Lung (tissue), 12 donors: ENCODE results near the gene TBC1D10A. TPM values are rescaled to one million over a fixed set of nuclear protein-coding genes. Genes with fewer than 3 reads are reported as not detected.
A peak's percentile ranks its signal among the peaks of the same experiment; 100 is the strongest.

Experiments used
- ATAC-seq: fragments of 200-7000 bp; cut with Tn5 transposase; one replicate; pipeline ENCODE4 v1.9.1; 2020; ENCODE audit warnings: moderate number of reproducible peaks; ENCODE audit not compliant: insufficient read depth, low FRiP score
- DNase-seq, 3 donors: peaks; one replicate each; pipeline ENCODE4 v3.0.0-alpha.2; 2013 to 2017
- H3K27ac ChIP-seq, 2 donors: one replicate each; pipeline ENCODE4 v1.5.1; 2013; ENCODE audit warnings: mild to moderate bottlenecking in 2 of 2, moderate library complexity in 2 of 2, control low read depth in 1 of 2, inconsistent platforms in 1 of 2, low read depth in 1 of 2, low read length in 1 of 2
- H3K27me3 ChIP-seq, 3 donors: one replicate each; pipeline ENCODE4 v1.5.1; 2013; ENCODE audit warnings: low read length in 2 of 3; ENCODE audit not compliant: control insufficient read depth in 3 of 3, insufficient read depth in 3 of 3
- H3K36me3 ChIP-seq, 4 donors: one replicate each; pipeline ENCODE4 v1.5.1; 2013; ENCODE audit warnings: low read length in 4 of 4, mild to moderate bottlenecking in 1 of 4, moderate library complexity in 1 of 4; ENCODE audit not compliant: control insufficient read depth in 4 of 4, insufficient read depth in 4 of 4
- H3K4me1 ChIP-seq, 5 donors: one replicate each; pipeline ENCODE4 v1.5.1; 2013; ENCODE audit warnings: low read length in 5 of 5, mild to moderate bottlenecking in 2 of 5, moderate library complexity in 1 of 5; ENCODE audit not compliant: control insufficient read depth in 5 of 5, insufficient read depth in 5 of 5
- H3K4me3 ChIP-seq: one replicate; pipeline ENCODE4 v1.5.1; 2013; ENCODE audit warnings: mild to moderate bottlenecking, control low read depth, moderate library complexity
- H3K9ac ChIP-seq, 2 donors: one replicate each; pipeline ENCODE4 v1.5.1; 2013; ENCODE audit warnings: low read length in 2 of 2, control low read depth in 1 of 2; ENCODE audit not compliant: insufficient read depth in 1 of 2
- H3K9me3 ChIP-seq, 4 donors: one replicate each; pipeline ENCODE4 v1.5.1; 2013; ENCODE audit warnings: low read length in 3 of 4, mild to moderate bottlenecking in 1 of 4, moderate library complexity in 1 of 4; ENCODE audit not compliant: control insufficient read depth in 4 of 4, insufficient read depth in 3 of 4
- CTCF ChIP-seq: IDR thresholded peaks from 2 replicates; pipeline ENCODE4 v1.5.1; 2012; ENCODE audit warnings: mild to moderate bottlenecking; ENCODE audit errors: control extremely low read depth, extremely low read depth
- WGBS, 2 donors: extraction: QIAGEN DNeasy Blood & Tissue Kit; methylation state at CpG; one replicate each; pipeline ENCODE4 v1.1.7; 2013; 5-methylcytosine and 5-hydroxymethylcytosine counted together
- polyA plus RNA-seq, 2 donors: library from polyadenylated mRNA; stranded (reverse); fragments of 200-250 nt; gene quantifications; one replicate each; pipeline ENCODE4 v1.2.1, GENCODE V29; 2013
- total RNA-seq, 2 donors: library from RNA; depleted of rRNA in 1 of 2; stranded (reverse); fragments of >200 nt in 1 of 2; gene quantifications; one replicate each; pipeline ENCODE4 v1.2.1, GENCODE V29; 2014 to 2021
- donor health status: control.
- donor health status: control.
- donor health status: Bipolar disorder and iron deficiency.
- donor health status: healthy.
- donor health status: DM: yes; HTN: yes; CAD: no.

Gene TBC1D10A
- total and polyA plus RNA-seq, 4 donors: 15.0 to 36.4 (median 26.6) TPM

DNA sequence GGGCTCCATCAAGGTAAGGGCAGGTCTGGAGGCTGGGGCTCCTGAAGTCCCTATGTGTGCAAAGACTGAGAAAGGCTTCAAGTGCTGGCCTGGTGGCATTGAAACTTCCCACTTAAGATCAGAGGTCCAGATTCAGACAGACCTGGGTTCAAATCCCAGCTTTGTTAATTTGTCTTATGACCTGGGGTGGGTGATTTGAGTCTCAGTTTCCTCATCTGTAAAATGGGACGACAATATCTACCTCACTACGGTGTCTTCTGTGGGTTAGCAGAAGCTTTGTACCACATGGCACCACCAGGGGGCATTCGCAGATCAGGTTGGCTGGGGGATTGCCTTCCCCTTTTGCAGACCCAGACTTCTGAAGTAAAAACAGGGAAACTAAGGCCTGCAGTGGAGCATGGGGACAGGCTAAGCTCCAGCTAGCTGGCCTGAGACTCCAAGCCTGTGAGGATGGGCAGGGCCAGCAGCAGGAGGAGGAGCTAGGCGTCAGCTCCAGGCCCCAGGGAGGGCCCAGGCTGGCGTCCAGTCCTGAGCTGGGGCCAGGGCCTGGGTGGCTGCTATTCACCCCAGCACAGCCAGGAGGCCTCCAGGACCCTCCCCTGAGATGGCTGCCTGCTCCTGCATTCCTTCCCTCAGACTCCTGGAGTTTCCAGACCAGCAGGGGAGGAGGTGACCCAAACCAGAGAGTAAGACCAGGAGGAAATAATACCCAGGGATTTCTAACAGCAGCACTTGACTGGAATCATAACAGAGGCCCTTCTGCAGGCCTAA lies 38.9 kb downstream of the TBC1D10A start:
- H3K27me3 ChIP-seq: no peaks in the 10 kb centered on the region
- DNase-seq (peak; percentile 89 to 92 (median 90)), ATAC-seq (peak; percentile 45)
- no peak overlapping the region for H3K4me3 ChIP-seq
- H3K9me3 ChIP-seq: no peaks in the 10 kb centered on the region
- H3K27ac ChIP-seq: peak overlapping the region; percentile 71 to 87
- peak overlapping the region in 1 of 2 donors; percentile 56 for H3K9ac ChIP-seq
- peaks cover 0 to 25% (median 14%) of the 10 kb centered on the region in 4 donors for H3K36me3 ChIP-seq
- 10% methylated on average over 5 of the region's 5 CpGs for WGBS, 2 donors
- TF ChIP-seq CTCF: peak; percentile 82
- H3K4me1 ChIP-seq: peaks cover 4 to 35% (median 21%) of the 10 kb centered on the region in 5 donors

DNA sequence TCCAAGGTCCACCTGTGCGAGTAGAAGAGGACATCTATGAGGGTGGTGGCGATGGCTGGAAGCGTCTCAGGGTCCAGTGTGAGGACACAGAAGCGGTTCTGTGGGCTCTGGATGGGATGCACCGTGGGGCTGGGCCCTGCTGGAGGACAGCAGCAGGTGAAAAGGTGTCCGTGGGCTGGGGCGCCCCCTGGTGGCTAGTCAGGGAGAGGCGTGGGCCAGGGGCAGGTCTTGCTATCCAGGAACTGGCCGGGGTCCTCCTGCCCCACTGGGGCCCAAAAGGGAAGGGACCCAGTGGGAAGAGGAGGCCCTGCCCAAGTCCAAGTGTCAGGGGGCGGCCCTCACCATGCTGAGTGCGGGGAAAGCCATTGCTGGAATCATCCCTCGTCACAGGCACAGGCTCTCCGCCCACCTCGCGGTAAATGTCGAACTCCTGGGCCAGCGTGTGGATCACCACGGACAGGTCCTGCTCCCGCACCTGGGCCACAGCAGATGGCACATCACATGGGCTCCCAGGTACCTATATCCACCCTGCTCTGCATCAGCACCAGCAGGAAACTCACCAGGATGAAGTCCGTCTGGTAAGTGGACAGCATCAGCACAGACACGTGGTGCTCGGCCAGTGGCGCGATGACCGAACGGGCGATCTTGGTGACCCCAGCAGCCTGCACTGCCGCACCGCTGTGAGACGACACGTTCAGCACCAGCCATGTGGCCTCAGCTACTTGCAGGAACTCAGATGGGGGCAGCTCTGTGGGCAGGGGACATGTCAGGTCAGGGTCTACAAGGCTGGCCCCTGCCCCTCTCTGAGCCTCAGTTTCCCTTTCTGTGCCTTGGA lies 39.7 kb downstream of the TBC1D10A start:
- no peak for ATAC-seq
- Histone ChIP-seq H3K4me3 (no peak overlapping the region), H3K27me3 (no peaks in the 10 kb centered on the region)

DNA sequence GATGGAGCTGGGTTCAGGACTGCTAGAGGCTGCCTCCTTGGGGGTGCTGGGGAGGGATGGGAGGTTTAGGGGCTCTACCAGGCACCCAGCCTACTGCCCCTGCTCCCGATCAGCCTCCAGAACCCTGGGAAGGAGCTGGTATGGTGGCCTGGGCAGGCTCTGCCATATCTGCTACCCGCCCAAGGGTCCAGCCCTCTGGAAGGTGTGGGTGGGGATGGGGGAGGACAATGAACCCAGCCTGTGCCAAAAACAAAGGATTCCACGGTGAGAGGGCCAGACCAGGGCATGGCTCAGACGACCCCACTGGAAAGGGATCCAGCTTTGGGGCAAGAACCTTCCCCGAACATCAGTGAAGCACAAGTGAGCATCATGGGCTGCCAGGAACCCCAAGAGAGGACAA lies 40.4 kb downstream of the TBC1D10A start:
- H3K4me1 ChIP-seq: peaks cover under 1 to 32% (median 17%) of the 10 kb centered on the region in 5 donors
- H3K9ac ChIP-seq: no peak overlapping the region
- 86 to 89% methylated on average over 5 of the region's 5 CpGs for WGBS, 2 donors
- no peak for DNase-seq
- H3K27ac ChIP-seq: no peak overlapping the region
- no peak for ATAC-seq
- no peak overlapping the region for H3K4me3 ChIP-seq
- H3K36me3 ChIP-seq: peaks cover 0 to 18% (median 8%) of the 10 kb centered on the region in 4 donors
- no peak for TF ChIP-seq CTCF
- no peaks in the 10 kb centered on the region for H3K27me3 ChIP-seq
- no peaks in the 10 kb centered on the region for H3K9me3 ChIP-seq

More for the DNA sequence above, 39.7 kb downstream of the TBC1D10A start:
- no peak overlapping the region for H3K27ac ChIP-seq
- H3K9me3 ChIP-seq: no peaks in the 10 kb centered on the region
- H3K36me3 ChIP-seq: peaks cover 0 to 22% (median 9%) of the 10 kb centered on the region in 4 donors
- no peak overlapping the region for H3K9ac ChIP-seq
- H3K4me1 ChIP-seq: peaks cover 4 to 35% (median 21%) of the 10 kb centered on the region in 5 donors
- 64 to 67% methylated on average over 31 of the region's 31 CpGs for WGBS, 2 donors
- DNase-seq: peak in 2 of 3 donors; percentile 33 to 59
- TF ChIP-seq CTCF: peak; percentile 74
